ENCODE data around the gene MLLT1. TPM values are rescaled to one million over a fixed set of nuclear protein-coding genes. Genes with fewer than 3 reads are reported as not detected.

Gene MLLT1
- total RNA-seq, 1 donor from 2014 or later: 61.9 TPM

DNA sequence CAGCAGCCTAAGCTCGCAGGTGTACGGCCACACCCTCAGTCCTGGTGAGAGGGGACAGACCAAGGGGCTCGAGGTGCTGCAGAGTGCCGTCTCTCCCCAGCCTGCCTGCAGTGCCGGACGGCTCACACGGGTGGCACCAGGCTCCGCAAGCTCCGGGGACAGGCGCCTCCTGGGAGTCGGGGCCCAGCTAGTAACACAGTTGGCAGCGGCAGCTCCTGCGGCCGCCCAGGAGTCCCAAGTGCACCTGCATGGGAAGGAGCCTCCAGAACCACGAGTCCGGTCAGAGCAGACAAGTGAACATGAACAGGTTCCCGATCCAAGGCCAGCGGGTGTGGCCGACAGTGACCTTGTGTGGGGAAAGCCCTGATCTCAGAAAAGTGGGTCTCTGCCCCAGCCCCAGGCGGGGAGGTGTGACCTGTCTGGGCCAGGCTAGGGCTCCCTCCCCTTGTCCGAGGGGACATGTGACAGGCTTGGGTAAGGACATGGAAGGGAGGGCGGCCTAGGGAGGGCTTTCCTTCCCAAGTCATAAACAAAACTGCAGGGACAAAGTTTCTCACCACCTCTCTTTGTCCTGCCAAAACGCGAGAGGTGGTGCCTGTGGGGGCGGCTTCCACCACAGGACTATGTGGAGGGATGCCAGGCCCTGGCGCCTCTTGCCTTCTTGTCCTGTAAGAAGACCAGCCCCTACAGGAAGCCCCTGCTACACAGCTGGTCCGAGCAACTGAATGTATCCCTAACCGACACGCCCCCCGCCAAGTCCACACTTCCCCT is 46.5 kb downstream of the MLLT1 start:
- Histone ChIP-seq H3K4me1 (peaks cover 77% of the 10 kb centered on the region), H3K27me3 (ENCODE audit: low read depth) (no peaks in the 10 kb centered on the region), H3K36me3 (peaks cover 15% of the 10 kb centered on the region), H3K4me3 (peak overlapping the region; percentile 32), H3K9me3 (no peaks in the 10 kb centered on the region), H3K27ac (peak overlapping the region; percentile 85)
- TF ChIP-seq, protein P1, sequence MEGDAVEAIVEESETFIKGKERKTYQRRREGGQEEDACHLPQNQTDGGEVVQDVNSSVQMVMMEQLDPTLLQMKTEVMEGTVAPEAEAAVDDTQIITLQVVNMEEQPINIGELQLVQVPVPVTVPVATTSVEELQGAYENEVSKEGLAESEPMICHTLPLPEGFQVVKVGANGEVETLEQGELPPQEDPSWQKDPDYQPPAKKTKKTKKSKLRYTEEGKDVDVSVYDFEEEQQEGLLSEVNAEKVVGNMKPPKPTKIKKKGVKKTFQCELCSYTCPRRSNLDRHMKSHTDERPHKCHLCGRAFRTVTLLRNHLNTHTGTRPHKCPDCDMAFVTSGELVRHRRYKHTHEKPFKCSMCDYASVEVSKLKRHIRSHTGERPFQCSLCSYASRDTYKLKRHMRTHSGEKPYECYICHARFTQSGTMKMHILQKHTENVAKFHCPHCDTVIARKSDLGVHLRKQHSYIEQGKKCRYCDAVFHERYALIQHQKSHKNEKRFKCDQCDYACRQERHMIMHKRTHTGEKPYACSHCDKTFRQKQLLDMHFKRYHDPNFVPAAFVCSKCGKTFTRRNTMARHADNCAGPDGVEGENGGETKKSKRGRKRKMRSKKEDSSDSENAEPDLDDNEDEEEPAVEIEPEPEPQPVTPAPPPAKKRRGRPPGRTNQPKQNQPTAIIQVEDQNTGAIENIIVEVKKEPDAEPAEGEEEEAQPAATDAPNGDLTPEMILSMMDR (IDR thresholded peaks at IDR 0.05): no peak
- DNase-seq (peak; percentile 85), ATAC-seq (peak; percentile 42 to 45)
- intact Hi-C loops (cut with DNase I): no loop called here

DNA sequence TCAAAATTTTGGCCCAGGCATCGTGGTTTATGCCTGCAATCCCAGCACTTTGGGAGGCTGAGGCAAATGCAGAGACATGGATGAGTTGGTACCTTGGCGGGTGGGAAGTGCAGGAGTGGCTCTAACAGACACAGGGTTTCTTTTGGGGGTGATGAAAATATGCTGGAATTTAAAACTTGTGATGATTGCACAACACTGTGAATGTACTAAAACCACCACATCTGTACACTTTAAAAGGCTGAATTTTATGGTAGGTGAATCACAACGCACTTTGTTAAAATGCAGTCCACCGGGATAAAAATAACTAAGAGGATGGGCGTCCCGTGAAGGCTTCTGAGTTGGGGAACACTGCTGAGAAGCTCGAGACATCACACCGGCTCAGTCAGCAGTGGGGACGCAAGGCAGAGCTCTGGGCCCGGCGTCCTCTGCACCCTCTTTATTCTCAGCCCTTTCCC is 47.1 kb downstream of the MLLT1 start:
- Histone ChIP-seq H3K27ac (peak overlapping the region; percentile 85), H3K27me3 (ENCODE audit: low read depth) (no peaks in the 10 kb centered on the region), H3K4me3 (peak overlapping the region; percentile 32), H3K9me3 (no peaks in the 10 kb centered on the region), H3K36me3 (peaks cover 18% of the 10 kb centered on the region), H3K4me1 (peaks cover 72% of the 10 kb centered on the region)
- TF ChIP-seq, protein P1 (IDR thresholded peaks at IDR 0.05): no peak
- intact Hi-C loops (cut with DNase I): no loop called here
- DNase-seq (no peak), ATAC-seq (peak in 1 of 2 donors; percentile 1)

DNA sequence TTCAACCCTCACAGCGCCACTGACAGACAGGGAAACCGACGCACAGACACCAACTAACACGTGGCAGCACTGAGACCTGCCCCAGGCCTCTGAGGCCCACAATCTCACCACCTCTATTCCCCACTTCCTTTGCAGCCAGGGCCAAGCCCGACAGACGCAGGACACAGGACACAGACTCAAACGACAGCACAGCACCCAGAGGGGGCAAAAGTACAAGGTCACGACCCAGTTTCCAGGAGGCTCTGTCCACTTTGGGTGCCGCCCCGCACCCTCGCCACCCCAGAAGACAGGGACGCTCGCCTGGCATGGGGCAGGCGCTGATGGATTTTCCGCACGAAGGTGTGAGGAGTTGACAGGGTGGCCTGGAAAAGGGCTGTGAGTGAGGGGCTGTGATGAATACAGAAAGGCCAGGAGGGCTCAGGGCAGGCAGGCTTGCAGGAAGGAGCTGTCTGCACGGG is 48.8 kb downstream of the MLLT1 start:
- H3K27ac ChIP-seq: no peak overlapping the region
- no peak for DNase-seq
- intact Hi-C loops (cut with DNase I): no loop called here
- H3K36me3 ChIP-seq: peaks cover 32% of the 10 kb centered on the region
- H3K27me3 ChIP-seq (ENCODE audit: low read depth): no peaks in the 10 kb centered on the region
- peaks cover 58% of the 10 kb centered on the region for H3K4me1 ChIP-seq
- no peak for ATAC-seq
- TF ChIP-seq, protein P1 (IDR thresholded peaks at IDR 0.05): no peak
- H3K9me3 ChIP-seq: no peaks in the 10 kb centered on the region
- H3K4me3 ChIP-seq: no peak overlapping the region

DNA sequence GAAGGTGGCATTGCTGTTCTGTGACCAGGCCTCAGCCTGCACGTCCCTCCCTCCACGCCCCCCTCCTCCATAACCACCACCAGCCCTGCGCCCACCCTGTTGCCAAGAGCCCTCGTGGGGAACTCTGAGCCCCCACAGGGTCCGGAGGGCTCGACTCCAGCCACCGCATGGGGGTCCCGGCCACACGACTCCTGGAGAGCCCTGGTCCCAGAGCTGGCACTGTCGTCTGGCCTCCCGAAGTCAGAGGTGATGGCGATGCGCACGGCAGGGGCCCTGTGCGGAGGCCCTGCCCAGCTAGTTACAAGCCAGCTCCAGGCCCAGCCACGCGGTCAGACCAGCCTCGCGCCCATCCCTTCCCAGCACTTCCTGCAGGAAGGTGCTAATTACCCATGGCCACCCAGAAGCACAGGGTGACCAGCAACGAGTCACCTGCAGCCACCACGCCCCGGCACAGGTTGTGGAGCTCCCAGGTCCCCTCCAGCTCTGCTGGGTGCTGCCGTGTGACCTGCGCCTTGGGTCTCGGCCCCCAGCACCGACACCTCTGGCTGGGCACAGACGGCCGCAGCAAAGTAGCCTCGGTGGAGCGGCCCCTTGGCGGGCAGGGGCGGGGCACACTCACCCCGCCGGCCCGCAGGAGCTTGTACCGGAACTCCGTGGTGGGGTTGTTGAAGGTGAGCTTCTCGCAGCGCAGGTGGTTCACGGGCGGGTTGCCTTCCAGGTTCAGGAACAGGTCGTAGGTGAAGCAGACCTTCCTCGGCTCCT is 49.6 kb downstream of the MLLT1 start:
- peak; percentile 26 for DNase-seq
- Histone ChIP-seq H3K4me1 (peaks cover 49% of the 10 kb centered on the region), H3K4me3 (no peak overlapping the region), H3K27ac (no peak overlapping the region), H3K27me3 (ENCODE audit: low read depth) (no peaks in the 10 kb centered on the region), H3K36me3 (peaks cover 41% of the 10 kb centered on the region), H3K9me3 (no peaks in the 10 kb centered on the region)
- no peak for ATAC-seq
- intact Hi-C loops (cut with DNase I): no loop called here
- TF ChIP-seq, protein P1 (IDR thresholded peaks at IDR 0.05): no peak

DNA sequence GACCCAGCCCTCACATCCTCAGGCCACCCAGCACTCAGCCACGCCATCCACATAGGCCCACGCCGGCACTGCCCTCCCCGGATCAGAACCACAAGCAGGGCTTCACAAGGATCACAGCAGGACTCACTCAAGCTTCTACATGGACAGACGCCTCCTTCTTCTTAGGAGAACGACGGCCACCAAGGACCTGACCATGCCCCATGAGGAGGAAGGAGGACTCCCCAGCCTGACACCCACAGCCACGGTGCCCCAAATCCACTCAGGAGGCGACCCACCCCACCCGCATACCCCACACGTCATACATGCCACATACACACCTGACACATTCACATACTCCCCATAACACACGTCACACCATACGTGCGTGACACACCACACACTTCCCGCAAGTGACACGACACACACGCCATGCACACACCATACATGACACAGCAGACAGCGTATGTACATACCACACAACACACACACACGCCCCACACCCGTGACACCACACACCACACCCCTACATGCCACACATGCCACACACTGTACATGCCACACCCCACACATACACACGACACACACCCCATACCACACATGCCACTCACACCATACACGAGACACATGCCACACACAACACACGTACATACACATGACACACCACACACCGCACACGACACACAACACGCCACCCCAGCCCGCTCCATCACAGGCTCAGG is 50.4 kb downstream of the MLLT1 start:
- Histone ChIP-seq H3K36me3 (peaks cover 49% of the 10 kb centered on the region), H3K4me1 (peaks cover 41% of the 10 kb centered on the region), H3K4me3 (no peak overlapping the region), H3K9me3 (no peaks in the 10 kb centered on the region), H3K27ac (no peak overlapping the region), H3K27me3 (ENCODE audit: low read depth) (no peaks in the 10 kb centered on the region)
- TF ChIP-seq, protein P1 (IDR thresholded peaks at IDR 0.05): no peak
- intact Hi-C loops (cut with DNase I): no loop called here
- DNase-seq (no peak), ATAC-seq (no peak)

All from lower lobe of right lung (tissue), 2 donors.